K562 (cell line): ENCODE data around the gene LPIN1. TPM values are rescaled to one million over a fixed set of nuclear protein-coding genes. Genes with fewer than 3 reads are reported as not detected.

Source experiments
- RB1 ChIP-seq: fragments of 450-650 bp; IDR thresholded peaks from 2 replicates; pipeline ENCODE4 v1.6.1; 2017; ENCODE audit warnings: low read depth, mild to moderate bottlenecking
- polyA plus RNA-seq, 8 experiments: library from polyadenylated mRNA; depleted of rRNA in 4 of 8; stranded (reverse) in 5 of 8; unstranded in 3 of 8; fragments of >200 nt; fragmentation: Nextera tagmentation in 2 of 8; fragmentation: Illumina TruSeq in 1 of 8; extraction: Ambion mirVana in 2 of 8; extraction: Trizol in 1 of 8; gene quantifications; 2 replicates each; pipeline versions ENCODE4 v1.2.1 to v1.2.3, GENCODE V29; 2011 to 2014; ENCODE audit warnings: inconsistent platforms in 1 of 8, missing spikeins in 1 of 8
- total RNA-seq, 7 experiments: library from RNA; depleted of rRNA in 6 of 7; stranded (reverse); fragments of >200 nt in 6 of 7; fragmentation: Illumina TruSeq in 2 of 7; extraction: Trizol in 2 of 7; gene quantifications; 2 replicates each; pipeline versions ENCODE4 v1.2.1 to v1.2.3, GENCODE V29; 2011 to 2021; ENCODE audit warnings: low replicate concordance in 1 of 7
- TF ChIP-seq, protein P1 (sequence below): sonication (generic); formaldehyde crosslinking; IDR thresholded peaks from 2 replicates; pipeline ENCODE4 v1.8.0; 2022; ENCODE audit warnings: missing genetic modification reagents, mild to moderate bottlenecking, moderate library complexity, borderline replicate concordance
- TF ChIP-seq, protein P2 (sequence below), 2 experiments: fragments of 450-650 bp in 1 of 2; sonication (generic) in 1 of 2; formaldehyde crosslinking; conservative IDR thresholded peaks; 2 replicates each; pipeline versions ENCODE4 v1.4.0 to v1.8.1; 2020 to 2022; ENCODE audit warnings: mild to moderate bottlenecking in 1 of 2, missing genetic modification reagents in 1 of 2
- TF ChIP-seq, protein P3 (sequence below): fragments of 250-450 bp; sonication (Bioruptor Pico); IDR thresholded peaks from 2 replicates; pipeline ENCODE4 v1.4.0; 2020; ENCODE audit warnings: mild to moderate bottlenecking, moderate library complexity
- TF ChIP-seq, protein P4 (sequence below): fragments of 450-650 bp; formaldehyde crosslinking; IDR thresholded peaks from 2 replicates; pipeline ENCODE4 v1.4.0; 2020; ENCODE audit warnings: mild to moderate bottlenecking, moderate library complexity
- TF ChIP-seq, protein P5 (sequence below): fragments of 250-450 bp; sonication (Bioruptor Pico); IDR thresholded peaks from 2 replicates; pipeline ENCODE4 v1.5.0; 2020; ENCODE audit warnings: mild to moderate bottlenecking, borderline replicate concordance
- TF ChIP-seq, protein P6 (sequence below): sonication (generic); formaldehyde crosslinking; IDR thresholded peaks from 2 replicates; pipeline ENCODE4 v1.8.1; 2023; ENCODE audit warnings: mild to moderate bottlenecking, missing genetic modification reagents
- TF ChIP-seq, protein P7 (sequence below), 3 experiments: IDR thresholded peaks in 2 of 3; conservative IDR thresholded peaks in 1 of 3; 2 replicates each; pipeline ENCODE4 v1.5.1; 2011 to 2012; ENCODE audit warnings: low read length in 3 of 3, mild to moderate bottlenecking in 3 of 3, control low read depth in 2 of 3, improper control_type of control experiment in 1 of 3, inconsistent platforms in 1 of 3, low read depth in 1 of 3, mixed read lengths in 1 of 3, moderate library complexity in 1 of 3; ENCODE audit not compliant: insufficient read depth in 2 of 3
- TF ChIP-seq, protein P8 (sequence below): fragments of 450-650 bp; IDR thresholded peaks from one replicate; pipeline ENCODE4 v1.6.1; 2018; ENCODE audit warnings: mild to moderate bottlenecking, moderate library complexity; ENCODE audit not compliant: partially characterized antibody

LPIN1 gene
- total and polyA plus RNA-seq, 9 of the 15 experiments (the other 6 are each of a cell fraction or from before 2014, with no cell fraction given) = 9.2 to 84.0 (median 27.8) TPM

DNA sequence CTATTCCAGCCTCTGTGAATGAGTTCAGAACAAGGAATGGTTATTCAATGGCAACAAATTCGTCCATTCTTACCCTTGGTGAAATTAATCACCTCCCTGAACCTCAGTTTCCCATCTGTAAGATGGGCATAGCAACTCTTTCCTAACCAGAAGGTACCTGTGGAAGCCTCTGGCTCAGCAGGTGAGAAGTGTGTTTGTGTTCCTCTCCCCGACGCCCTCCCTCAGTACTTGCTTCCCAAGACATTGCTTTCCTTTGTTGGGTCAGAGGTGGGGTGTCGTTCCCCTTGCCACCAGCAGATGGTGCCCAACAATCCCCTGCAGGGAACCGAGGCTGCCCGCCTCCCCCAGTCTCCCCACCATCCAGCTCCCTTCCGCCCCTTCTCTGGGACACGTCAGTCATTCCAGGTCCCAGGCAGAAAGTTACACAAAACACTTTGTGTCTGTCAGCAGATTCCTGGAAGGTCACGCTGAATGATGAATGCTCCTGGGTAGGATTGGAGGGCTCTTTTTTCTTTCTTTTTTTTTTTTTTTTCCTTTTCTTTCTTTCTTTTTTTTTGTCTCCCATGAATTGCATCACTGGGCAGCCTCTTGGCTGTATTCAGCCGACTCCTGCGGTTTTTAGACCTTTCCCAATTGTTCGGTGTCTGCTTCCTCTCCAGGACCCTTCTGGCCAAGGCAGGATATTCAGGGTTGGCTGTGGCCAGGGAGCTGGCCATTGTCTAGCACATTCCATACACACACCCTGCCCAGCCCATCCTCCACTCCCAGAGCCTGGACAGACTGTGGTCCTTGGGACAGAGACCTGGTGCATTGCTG is 117.3 kb downstream of the LPIN1 start (continued):
- TF ChIP-seq, protein P1, sequence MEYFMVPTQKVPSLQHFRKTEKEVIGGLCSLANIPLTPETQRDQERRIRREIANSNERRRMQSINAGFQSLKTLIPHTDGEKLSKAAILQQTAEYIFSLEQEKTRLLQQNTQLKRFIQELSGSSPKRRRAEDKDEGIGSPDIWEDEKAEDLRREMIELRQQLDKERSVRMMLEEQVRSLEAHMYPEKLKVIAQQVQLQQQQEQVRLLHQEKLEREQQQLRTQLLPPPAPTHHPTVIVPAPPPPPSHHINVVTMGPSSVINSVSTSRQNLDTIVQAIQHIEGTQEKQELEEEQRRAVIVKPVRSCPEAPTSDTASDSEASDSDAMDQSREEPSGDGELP = peak; percentile 61
- TF ChIP-seq, protein P2, sequence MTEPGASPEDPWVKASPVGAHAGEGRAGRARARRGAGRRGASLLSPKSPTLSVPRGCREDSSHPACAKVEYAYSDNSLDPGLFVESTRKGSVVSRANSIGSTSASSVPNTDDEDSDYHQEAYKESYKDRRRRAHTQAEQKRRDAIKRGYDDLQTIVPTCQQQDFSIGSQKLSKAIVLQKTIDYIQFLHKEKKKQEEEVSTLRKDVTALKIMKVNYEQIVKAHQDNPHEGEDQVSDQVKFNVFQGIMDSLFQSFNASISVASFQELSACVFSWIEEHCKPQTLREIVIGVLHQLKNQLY (CRISPR knock-in tag; conservative IDR thresholded peaks at IDR 0.05) = no peak
- TF ChIP-seq, protein P3, sequence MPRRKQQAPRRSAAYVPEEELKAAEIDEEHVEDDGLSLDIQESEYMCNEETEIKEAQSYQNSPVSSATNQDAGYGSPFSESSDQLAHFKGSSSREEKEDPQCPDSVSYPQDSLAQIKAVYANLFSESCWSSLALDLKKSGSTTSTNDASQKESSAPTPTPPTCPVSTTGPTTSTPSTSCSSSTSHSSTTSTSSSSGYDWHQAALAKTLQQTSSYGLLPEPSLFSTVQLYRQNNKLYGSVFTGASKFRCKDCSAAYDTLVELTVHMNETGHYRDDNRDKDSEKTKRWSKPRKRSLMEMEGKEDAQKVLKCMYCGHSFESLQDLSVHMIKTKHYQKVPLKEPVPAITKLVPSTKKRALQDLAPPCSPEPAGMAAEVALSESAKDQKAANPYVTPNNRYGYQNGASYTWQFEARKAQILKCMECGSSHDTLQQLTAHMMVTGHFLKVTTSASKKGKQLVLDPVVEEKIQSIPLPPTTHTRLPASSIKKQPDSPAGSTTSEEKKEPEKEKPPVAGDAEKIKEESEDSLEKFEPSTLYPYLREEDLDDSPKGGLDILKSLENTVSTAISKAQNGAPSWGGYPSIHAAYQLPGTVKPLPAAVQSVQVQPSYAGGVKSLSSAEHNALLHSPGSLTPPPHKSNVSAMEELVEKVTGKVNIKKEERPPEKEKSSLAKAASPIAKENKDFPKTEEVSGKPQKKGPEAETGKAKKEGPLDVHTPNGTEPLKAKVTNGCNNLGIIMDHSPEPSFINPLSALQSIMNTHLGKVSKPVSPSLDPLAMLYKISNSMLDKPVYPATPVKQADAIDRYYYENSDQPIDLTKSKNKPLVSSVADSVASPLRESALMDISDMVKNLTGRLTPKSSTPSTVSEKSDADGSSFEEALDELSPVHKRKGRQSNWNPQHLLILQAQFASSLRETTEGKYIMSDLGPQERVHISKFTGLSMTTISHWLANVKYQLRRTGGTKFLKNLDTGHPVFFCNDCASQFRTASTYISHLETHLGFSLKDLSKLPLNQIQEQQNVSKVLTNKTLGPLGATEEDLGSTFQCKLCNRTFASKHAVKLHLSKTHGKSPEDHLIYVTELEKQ (CRISPR knock-in tag) = no peak
- TF ChIP-seq, protein P4, sequence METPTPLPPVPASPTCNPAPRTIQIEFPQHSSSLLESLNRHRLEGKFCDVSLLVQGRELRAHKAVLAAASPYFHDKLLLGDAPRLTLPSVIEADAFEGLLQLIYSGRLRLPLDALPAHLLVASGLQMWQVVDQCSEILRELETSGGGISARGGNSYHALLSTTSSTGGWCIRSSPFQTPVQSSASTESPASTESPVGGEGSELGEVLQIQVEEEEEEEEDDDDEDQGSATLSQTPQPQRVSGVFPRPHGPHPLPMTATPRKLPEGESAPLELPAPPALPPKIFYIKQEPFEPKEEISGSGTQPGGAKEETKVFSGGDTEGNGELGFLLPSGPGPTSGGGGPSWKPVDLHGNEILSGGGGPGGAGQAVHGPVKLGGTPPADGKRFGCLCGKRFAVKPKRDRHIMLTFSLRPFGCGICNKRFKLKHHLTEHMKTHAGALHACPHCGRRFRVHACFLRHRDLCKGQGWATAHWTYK = no peak
- TF ChIP-seq, protein P5, sequence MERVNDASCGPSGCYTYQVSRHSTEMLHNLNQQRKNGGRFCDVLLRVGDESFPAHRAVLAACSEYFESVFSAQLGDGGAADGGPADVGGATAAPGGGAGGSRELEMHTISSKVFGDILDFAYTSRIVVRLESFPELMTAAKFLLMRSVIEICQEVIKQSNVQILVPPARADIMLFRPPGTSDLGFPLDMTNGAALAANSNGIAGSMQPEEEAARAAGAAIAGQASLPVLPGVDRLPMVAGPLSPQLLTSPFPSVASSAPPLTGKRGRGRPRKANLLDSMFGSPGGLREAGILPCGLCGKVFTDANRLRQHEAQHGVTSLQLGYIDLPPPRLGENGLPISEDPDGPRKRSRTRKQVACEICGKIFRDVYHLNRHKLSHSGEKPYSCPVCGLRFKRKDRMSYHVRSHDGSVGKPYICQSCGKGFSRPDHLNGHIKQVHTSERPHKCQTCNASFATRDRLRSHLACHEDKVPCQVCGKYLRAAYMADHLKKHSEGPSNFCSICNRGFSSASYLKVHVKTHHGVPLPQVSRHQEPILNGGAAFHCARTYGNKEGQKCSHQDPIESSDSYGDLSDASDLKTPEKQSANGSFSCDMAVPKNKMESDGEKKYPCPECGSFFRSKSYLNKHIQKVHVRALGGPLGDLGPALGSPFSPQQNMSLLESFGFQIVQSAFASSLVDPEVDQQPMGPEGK (CRISPR knock-in tag) = 0 out of 2 replicates have a peak, but pooled peaks have one; percentile 21
- TF ChIP-seq RB1 = peak; percentile 42; the same call in 1 of the 2 replicates
- TF ChIP-seq, protein P6, sequence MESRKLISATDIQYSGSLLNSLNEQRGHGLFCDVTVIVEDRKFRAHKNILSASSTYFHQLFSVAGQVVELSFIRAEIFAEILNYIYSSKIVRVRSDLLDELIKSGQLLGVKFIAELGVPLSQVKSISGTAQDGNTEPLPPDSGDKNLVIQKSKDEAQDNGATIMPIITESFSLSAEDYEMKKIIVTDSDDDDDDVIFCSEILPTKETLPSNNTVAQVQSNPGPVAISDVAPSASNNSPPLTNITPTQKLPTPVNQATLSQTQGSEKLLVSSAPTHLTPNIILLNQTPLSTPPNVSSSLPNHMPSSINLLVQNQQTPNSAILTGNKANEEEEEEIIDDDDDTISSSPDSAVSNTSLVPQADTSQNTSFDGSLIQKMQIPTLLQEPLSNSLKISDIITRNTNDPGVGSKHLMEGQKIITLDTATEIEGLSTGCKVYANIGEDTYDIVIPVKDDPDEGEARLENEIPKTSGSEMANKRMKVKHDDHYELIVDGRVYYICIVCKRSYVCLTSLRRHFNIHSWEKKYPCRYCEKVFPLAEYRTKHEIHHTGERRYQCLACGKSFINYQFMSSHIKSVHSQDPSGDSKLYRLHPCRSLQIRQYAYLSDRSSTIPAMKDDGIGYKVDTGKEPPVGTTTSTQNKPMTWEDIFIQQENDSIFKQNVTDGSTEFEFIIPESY (CRISPR knock-in tag) = no peak
- TF ChIP-seq, protein P7, sequence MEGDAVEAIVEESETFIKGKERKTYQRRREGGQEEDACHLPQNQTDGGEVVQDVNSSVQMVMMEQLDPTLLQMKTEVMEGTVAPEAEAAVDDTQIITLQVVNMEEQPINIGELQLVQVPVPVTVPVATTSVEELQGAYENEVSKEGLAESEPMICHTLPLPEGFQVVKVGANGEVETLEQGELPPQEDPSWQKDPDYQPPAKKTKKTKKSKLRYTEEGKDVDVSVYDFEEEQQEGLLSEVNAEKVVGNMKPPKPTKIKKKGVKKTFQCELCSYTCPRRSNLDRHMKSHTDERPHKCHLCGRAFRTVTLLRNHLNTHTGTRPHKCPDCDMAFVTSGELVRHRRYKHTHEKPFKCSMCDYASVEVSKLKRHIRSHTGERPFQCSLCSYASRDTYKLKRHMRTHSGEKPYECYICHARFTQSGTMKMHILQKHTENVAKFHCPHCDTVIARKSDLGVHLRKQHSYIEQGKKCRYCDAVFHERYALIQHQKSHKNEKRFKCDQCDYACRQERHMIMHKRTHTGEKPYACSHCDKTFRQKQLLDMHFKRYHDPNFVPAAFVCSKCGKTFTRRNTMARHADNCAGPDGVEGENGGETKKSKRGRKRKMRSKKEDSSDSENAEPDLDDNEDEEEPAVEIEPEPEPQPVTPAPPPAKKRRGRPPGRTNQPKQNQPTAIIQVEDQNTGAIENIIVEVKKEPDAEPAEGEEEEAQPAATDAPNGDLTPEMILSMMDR (IDR thresholded peaks at IDR 0.05 in 2 of 3, conservative IDR thresholded peaks at IDR 0.05 in 1 of 3; ENCODE audit: insufficient read depth in 2 of 3, low read depth in 1 of 3, low read length in 3 of 3) = peak; percentile 85 to 94 (median 87)
- TF ChIP-seq, protein P8, sequence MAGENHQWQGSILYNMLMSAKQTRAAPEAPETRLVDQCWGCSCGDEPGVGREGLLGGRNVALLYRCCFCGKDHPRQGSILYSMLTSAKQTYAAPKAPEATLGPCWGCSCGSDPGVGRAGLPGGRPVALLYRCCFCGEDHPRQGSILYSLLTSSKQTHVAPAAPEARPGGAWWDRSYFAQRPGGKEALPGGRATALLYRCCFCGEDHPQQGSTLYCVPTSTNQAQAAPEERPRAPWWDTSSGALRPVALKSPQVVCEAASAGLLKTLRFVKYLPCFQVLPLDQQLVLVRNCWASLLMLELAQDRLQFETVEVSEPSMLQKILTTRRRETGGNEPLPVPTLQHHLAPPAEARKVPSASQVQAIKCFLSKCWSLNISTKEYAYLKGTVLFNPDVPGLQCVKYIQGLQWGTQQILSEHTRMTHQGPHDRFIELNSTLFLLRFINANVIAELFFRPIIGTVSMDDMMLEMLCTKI = no peak
